ENCODE results near the gene MYL1. TPM values are rescaled to one million over a fixed set of nuclear protein-coding genes. Genes with fewer than 3 reads are reported as not detected.

MYL1 gene
- total RNA-seq, 2 experiments from 2014 or later = not detected

GRCh38 chr2:210309548-210310233 lies 5.3 kb downstream of the MYL1 start:
- Histone ChIP-seq H2AFZ (ENCODE audit: low read length) (no peak overlapping the region), H3K4me2 (ENCODE audit: low read length) (no peak overlapping the region), H3K9me2 (ENCODE audit: insufficient read depth, low read length) (no peaks in the 10 kb centered on the region), H3K9me3 (ENCODE audit: low read length) (no peaks in the 10 kb centered on the region), H3K4me1 (ENCODE audit: insufficient read depth, low read length, poor library complexity, severe bottlenecking) (no peaks in the 10 kb centered on the region), H3K79me2 (ENCODE audit: insufficient read depth, low read depth, low read length) (no peaks in the 10 kb centered on the region), H3K36me3 (ENCODE audit: insufficient read depth, low read length) (no peaks in the 10 kb centered on the region), H4K20me1 (ENCODE audit: insufficient read depth, low read length) (no peaks in the 10 kb centered on the region), H3K4me3 (ENCODE audit: low read depth, low read length, poor library complexity, severe bottlenecking) (no peak overlapping the region), H3K27ac (ENCODE audit: low read depth, low read length, poor library complexity, severe bottlenecking) (no peak overlapping the region)
- DNase-seq (ENCODE audit: low spot score) = no peak
- ChIA-PET CTCF (ENCODE audit: unreplicated experiment) (no interaction called here), POLR2A (no interaction called here)
- TF ChIP-seq CTCF (conservative IDR thresholded peaks at IDR 0.05; ENCODE audit: low read length) (no peak), EZH2phosphoT487 (IDR thresholded peaks at IDR 0.05; ENCODE audit: borderline replicate concordance, low read depth, low read length) (no peak)
- intact Hi-C loops (cut with micrococcal nuclease; ENCODE audit: unreplicated experiment) = no loop called here
- no TSS peak for BruUV-seq (replicated peaks)

GRCh38 chr2:210303498-210303897 lies 11.5 kb downstream of the MYL1 start:
- Histone ChIP-seq H2AFZ (ENCODE audit: low read length) (no peak overlapping the region), H4K20me1 (ENCODE audit: insufficient read depth, low read length) (no peaks in the 10 kb centered on the region), H3K4me3 (ENCODE audit: low read depth, low read length, poor library complexity, severe bottlenecking) (no peak overlapping the region), H3K36me3 (ENCODE audit: insufficient read depth, low read length) (no peaks in the 10 kb centered on the region), H3K4me2 (ENCODE audit: low read length) (no peak overlapping the region), H3K4me1 (ENCODE audit: insufficient read depth, low read length, poor library complexity, severe bottlenecking) (no peaks in the 10 kb centered on the region), H3K27ac (ENCODE audit: low read depth, low read length, poor library complexity, severe bottlenecking) (no peak overlapping the region), H3K79me2 (ENCODE audit: insufficient read depth, low read depth, low read length) (no peaks in the 10 kb centered on the region), H3K9me2 (ENCODE audit: insufficient read depth, low read length) (no peaks in the 10 kb centered on the region), H3K9me3 (ENCODE audit: low read length) (no peaks in the 10 kb centered on the region)
- ChIA-PET POLR2A (interaction anchor here (1.3 to 1.5 kb wide), 2 partner anchors 9 to 12 kb away, joined by 5 to 6 read pairs; no protein-coding TSS in a partner anchor), CTCF (ENCODE audit: unreplicated experiment) (no interaction called here)
- DNase-seq (ENCODE audit: low spot score) = no peak
- intact Hi-C loops (cut with micrococcal nuclease; ENCODE audit: unreplicated experiment) = no loop called here
- no TSS peak for BruUV-seq (replicated peaks)
- TF ChIP-seq EZH2phosphoT487 (IDR thresholded peaks at IDR 0.05; ENCODE audit: borderline replicate concordance, low read depth, low read length) = no peak
- TF ChIP-seq CTCF (conservative IDR thresholded peaks at IDR 0.05; ENCODE audit: low read length) = no peak

GRCh38 chr2:210302326-210302725 lies 12.6 kb downstream of the MYL1 start:
- no peak overlapping the region for H2AFZ ChIP-seq (ENCODE audit: low read length)
- intact Hi-C loops (cut with micrococcal nuclease; ENCODE audit: unreplicated experiment) = no loop called here
- no peak for DNase-seq (ENCODE audit: low spot score)
- H3K27ac ChIP-seq (ENCODE audit: low read depth, low read length, poor library complexity, severe bottlenecking) = no peak overlapping the region
- ChIA-PET POLR2A (interaction anchor here (0.6 to 1.1 kb wide), 2 partner anchors 9 to 251 kb away, joined by 3 read pairs; no protein-coding TSS in a partner anchor), CTCF (ENCODE audit: unreplicated experiment) (no interaction called here)
- no peak overlapping the region for H3K4me3 ChIP-seq (ENCODE audit: low read depth, low read length, poor library complexity, severe bottlenecking)
- TF ChIP-seq CTCF (conservative IDR thresholded peaks at IDR 0.05; ENCODE audit: low read length) (no peak), EZH2phosphoT487 (IDR thresholded peaks at IDR 0.05; ENCODE audit: borderline replicate concordance, low read depth, low read length) (no peak)
- H3K79me2 ChIP-seq (ENCODE audit: insufficient read depth, low read depth, low read length) = no peaks in the 10 kb centered on the region
- no TSS peak for BruUV-seq (replicated peaks)
- no peaks in the 10 kb centered on the region for H3K9me3 ChIP-seq (ENCODE audit: low read length)
- H3K4me2 ChIP-seq (ENCODE audit: low read length) = no peak overlapping the region
- H3K4me1 ChIP-seq (ENCODE audit: insufficient read depth, low read length, poor library complexity, severe bottlenecking) = no peaks in the 10 kb centered on the region
- H3K9me2 ChIP-seq (ENCODE audit: insufficient read depth, low read length) = no peaks in the 10 kb centered on the region
- H3K36me3 ChIP-seq (ENCODE audit: insufficient read depth, low read length) = no peaks in the 10 kb centered on the region
- no peaks in the 10 kb centered on the region for H4K20me1 ChIP-seq (ENCODE audit: insufficient read depth, low read length)
